Activated CD8-positive, alpha-beta memory T cell treated with anti-CD3 and anti-CD28 coated beads, Interleukin-2, amount 10 ng/mL, durations not matched to agents 7 days and 5 days (primary cell): ENCODE data around the gene LSM14B. TPM values are rescaled to one million over a fixed set of nuclear protein-coding genes. Genes with fewer than 3 reads are reported as not detected.

Experiments
- total RNA-seq, 2 experiments: library from RNA; stranded (reverse); gene quantifications; one replicate each; pipeline ENCODE4 v1.2.3, GENCODE V29; 2021

The LSM14B gene
- total RNA-seq, 2 experiments from 2014 or later: 34.6 to 34.8 TPM

Other genes starting within 250 kb of the LSM14B start
- 10 to 100 TPM; 21.1 to 24.2 TPM for gene TAF4, start 56.6 kb upstream of the LSM14B start, total RNA-seq
- gene PSMA7, start 20.9 kb downstream of the LSM14B start, total RNA-seq: 100 to 1,000 TPM; 287 to 359 TPM
- gene SS18L1, start 21.3 kb downstream of the LSM14B start, total RNA-seq: 10 to 100 TPM; 19.5 to 23.0 TPM
- 10 to 100 TPM; 34.0 to 40.1 TPM for gene MTG2, start 60.6 kb downstream of the LSM14B start, total RNA-seq
- gene HRH3, start 97.8 kb downstream of the LSM14B start, total RNA-seq: not detected
- gene OSBPL2, start 116.0 kb downstream of the LSM14B start, total RNA-seq: 10 to 100 TPM; 27.1 TPM
- 100 to 1,000 TPM; 105 to 133 TPM for gene ADRM1, start 180.5 kb downstream of the LSM14B start, total RNA-seq
- 1 to 10 TPM in 1 of 2 experiments, under 1 TPM in 1; 0.99 to 1.9 TPM for gene LAMA5, start 244.8 kb downstream of the LSM14B start, total RNA-seq